BLaER1 treated with 17β-estradiol and CSF1 and Interleukin-3, amounts not matched to agents 10 nM and 100 nM (cell line): ENCODE results near the gene TP53I11.

Source experiments
- H3K27ac ChIP-seq, 11 experiments: shearing (Covaris generic); formaldehyde crosslinking; 2 replicates each; pipeline ENCODE4 v1.8.1; 2022
- H3K27me3 ChIP-seq, 11 experiments: shearing (Covaris generic); formaldehyde crosslinking; 2 replicates each; pipeline ENCODE4 v1.8.1; 2022
- H3K36me3 ChIP-seq, 11 experiments: shearing (Covaris generic); formaldehyde crosslinking; 2 replicates each; pipeline ENCODE4 v1.8.1; 2022
- H3K4me1 ChIP-seq, 10 experiments: shearing (Covaris generic); formaldehyde crosslinking; 2 replicates each; pipeline ENCODE4 v1.8.1; 2022
- H3K4me2 ChIP-seq, 11 experiments: shearing (Covaris generic); formaldehyde crosslinking; 2 replicates each; pipeline ENCODE4 v1.8.1; 2022
- H3K4me3 ChIP-seq, 10 experiments: shearing (Covaris generic); formaldehyde crosslinking; 2 replicates each; pipeline ENCODE4 v1.8.1; 2022
- H3K9ac ChIP-seq, 11 experiments: shearing (Covaris generic); formaldehyde crosslinking; 2 replicates each; pipeline ENCODE4 v1.8.1; 2022
- H3K9me3 ChIP-seq, 11 experiments: shearing (Covaris generic); formaldehyde crosslinking; replicated peaks in 1 of 11; 2 replicates each; pipeline ENCODE4 v1.8.1; 2022
- H4K20me1 ChIP-seq, 11 experiments: shearing (Covaris generic); formaldehyde crosslinking; 2 replicates each; pipeline ENCODE4 v1.8.1; 2022
- Cebpa-rat ChIP-seq, 11 experiments: shearing (Covaris generic); IDR thresholded peaks; 2 replicates each; pipeline ENCODE4 v1.8.1; 2022

The TP53I11 gene

GRCh38 chr11:44964526-44965209 lies 14.0 kb upstream of the TP53I11 start:
- peak overlapping the region in 4 of 11 experiments; percentile 17 to 46 (median 32); a peak in 4 of 22 replicates for H3K27ac ChIP-seq
- peaks cover 26 to 60% (median 47%) of the 10 kb centered on the region in 10 experiments for H3K4me1 ChIP-seq
- H3K9ac ChIP-seq: peak overlapping the region in 2 of 11 experiments; percentile 2 to 4; a peak in 1 of 22 replicates
- peak overlapping the region; percentile 3 to 83 (median 72); a peak in 20 of 22 replicates for H3K4me2 ChIP-seq
- no peak overlapping the region for H3K4me3 ChIP-seq
- no peaks in the 10 kb centered on the region for H3K36me3 ChIP-seq
- TF ChIP-seq Cebpa-rat (IDR thresholded peaks at IDR 0.05): no peak
- no peaks in the 10 kb centered on the region for H3K27me3 ChIP-seq
- no peaks in the 10 kb centered on the region for H3K9me3 ChIP-seq
- H4K20me1 ChIP-seq: no peaks in the 10 kb centered on the region

- H3K4me2 ChIP-seq: peak overlapping the region in 10 of 11 experiments; percentile 3 to 83 (median 74); a peak in 19 of 22 replicates
- no peak overlapping the region for H3K4me3 ChIP-seq
- H3K27ac ChIP-seq: peak overlapping the region in 4 of 11 experiments; percentile 38 to 58 (median 47); a peak in 6 of 22 replicates
- no peaks in the 10 kb centered on the region for H3K36me3 ChIP-seq
- no peaks in the 10 kb centered on the region for H3K27me3 ChIP-seq
- no peaks in the 10 kb centered on the region for H4K20me1 ChIP-seq
- H3K4me1 ChIP-seq: peaks cover 28 to 61% (median 51%) of the 10 kb centered on the region in 10 experiments
- H3K9me3 ChIP-seq: no peaks in the 10 kb centered on the region
- peak overlapping the region in 4 of 11 experiments; percentile 4 to 21 (median 14); a peak in 2 of 22 replicates for H3K9ac ChIP-seq
- TF ChIP-seq Cebpa-rat (IDR thresholded peaks at IDR 0.05): no peak
Measured at GRCh38 chr11:44963948-44964347, 13.3 kb upstream of the TP53I11 start.

GRCh38 chr11:44963136-44963535 lies 12.5 kb upstream of the TP53I11 start:
- Histone ChIP-seq H3K9me3 (no peaks in the 10 kb centered on the region), H3K4me3 (no peak overlapping the region), H3K4me2 (peak overlapping the region; percentile 2 to 83 (median 72); a peak in 19 of 22 replicates), H3K4me1 (peaks cover 28 to 69% (median 60%) of the 10 kb centered on the region in 10 experiments), H3K27ac (peak overlapping the region in 4 of 11 experiments; percentile 24 to 58 (median 40); a peak in 5 of 22 replicates), H3K9ac (peak overlapping the region in 5 of 11 experiments; percentile 16 to 51 (median 37); a peak in 5 of 22 replicates), H3K36me3 (no peaks in the 10 kb centered on the region), H3K27me3 (no peaks in the 10 kb centered on the region), H4K20me1 (no peaks in the 10 kb centered on the region)
- TF ChIP-seq Cebpa-rat (IDR thresholded peaks at IDR 0.05): no peak

- TF ChIP-seq Cebpa-rat (IDR thresholded peaks at IDR 0.05): no peak
- Histone ChIP-seq H3K27me3 (no peaks in the 10 kb centered on the region), H3K27ac (peak overlapping the region in 1 of 11 experiments; percentile 58; a peak in 2 of 22 replicates), H3K4me1 (peaks cover 29 to 76% (median 66%) of the 10 kb centered on the region in 10 experiments), H3K9me3 (no peaks in the 10 kb centered on the region), H3K36me3 (no peaks in the 10 kb centered on the region), H3K9ac (0 out of 22 replicates have a peak overlapping the region, but pooled peaks of 1 of the 11 experiments have one; percentile 25), H4K20me1 (no peaks in the 10 kb centered on the region), H3K4me3 (no peak overlapping the region), H3K4me2 (peak overlapping the region in 9 of 11 experiments; percentile 44 to 83 (median 77); a peak in 15 of 22 replicates)
Measured at GRCh38 chr11:44962464-44962863, 11.8 kb upstream of the TP53I11 start.

- no peak overlapping the region for H3K4me3 ChIP-seq
- peaks cover 50 to 97% (median 88%) of the 10 kb centered on the region in 10 experiments for H3K4me1 ChIP-seq
Measured at GRCh38 chr11:44960200-44960845, 9.6 kb upstream of the TP53I11 start.

GRCh38 chr11:44959064-44959463 lies 8.4 kb upstream of the TP53I11 start:
- H3K27me3 ChIP-seq: no peaks in the 10 kb centered on the region
- no peaks in the 10 kb centered on the region for H3K36me3 ChIP-seq
- no peak overlapping the region for H3K4me3 ChIP-seq
- peaks cover 57 to 96% (median 88%) of the 10 kb centered on the region in 10 experiments for H3K4me1 ChIP-seq
- peak overlapping the region in 6 of 11 experiments; percentile 40 to 99 (median 98); a peak in 10 of 22 replicates for H3K27ac ChIP-seq
- no peak overlapping the region; a peak in 1 of 22 replicates for H3K9ac ChIP-seq
- peak overlapping the region in 9 of 11 experiments; percentile 64 to 98 (median 83); a peak in 17 of 22 replicates for H3K4me2 ChIP-seq
- TF ChIP-seq Cebpa-rat (IDR thresholded peaks at IDR 0.05): no peak
- no peaks in the 10 kb centered on the region for H4K20me1 ChIP-seq
- H3K9me3 ChIP-seq: no peaks in the 10 kb centered on the region

More at GRCh38 chr11:44960200-44960845, 9.6 kb upstream of the TP53I11 start:
- Histone ChIP-seq H3K9me3 (no peaks in the 10 kb centered on the region), H4K20me1 (no peaks in the 10 kb centered on the region), H3K9ac (peak overlapping the region in 6 of 11 experiments; percentile 8 to 50 (median 40); a peak in 6 of 22 replicates), H3K4me2 (peak overlapping the region; percentile 58 to 98 (median 83)), H3K27me3 (no peaks in the 10 kb centered on the region), H3K27ac (peak overlapping the region in 8 of 11 experiments; percentile 23 to 99 (median 58); a peak in 16 of 22 replicates), H3K36me3 (no peaks in the 10 kb centered on the region)
- TF ChIP-seq Cebpa-rat (IDR thresholded peaks at IDR 0.05): no peak

GRCh38 chr11:44957776-44958564 lies 7.3 kb upstream of the TP53I11 start:
- no peaks in the 10 kb centered on the region for H3K36me3 ChIP-seq
- no peaks in the 10 kb centered on the region for H3K27me3 ChIP-seq
- no peaks in the 10 kb centered on the region for H4K20me1 ChIP-seq
- TF ChIP-seq Cebpa-rat (IDR thresholded peaks at IDR 0.05): no peak
- H3K9me3 ChIP-seq: no peaks in the 10 kb centered on the region
- H3K9ac ChIP-seq: peak overlapping the region in 3 of 11 experiments; percentile 34 to 100 (median 99); a peak in 1 of 22 replicates
- peak overlapping the region in 9 of 11 experiments; percentile 81 to 99 (median 98); a peak in 15 of 22 replicates for H3K27ac ChIP-seq
- H3K4me1 ChIP-seq: peaks cover 57 to 96% (median 88%) of the 10 kb centered on the region in 10 experiments
- H3K4me2 ChIP-seq: peak overlapping the region in 9 of 11 experiments; percentile 49 to 98 (median 89); a peak in 17 of 22 replicates
- no peak overlapping the region for H3K4me3 ChIP-seq

- no peak for TF ChIP-seq Cebpa-rat (IDR thresholded peaks at IDR 0.05)
- Histone ChIP-seq H3K4me3 (no peak overlapping the region), H3K27me3 (no peaks in the 10 kb centered on the region), H4K20me1 (no peaks in the 10 kb centered on the region), H3K4me1 (peaks cover 64 to 96% (median 91%) of the 10 kb centered on the region in 10 experiments), H3K36me3 (no peaks in the 10 kb centered on the region), H3K27ac (peak overlapping the region in 9 of 11 experiments; percentile 81 to 99 (median 98); a peak in 18 of 22 replicates), H3K9ac (peak overlapping the region in 7 of 11 experiments; percentile 15 to 100 (median 86); a peak in 11 of 22 replicates), H3K9me3 (no peaks in the 10 kb centered on the region), H3K4me2 (peak overlapping the region; percentile 75 to 98 (median 89); a peak in 21 of 22 replicates)
Measured at GRCh38 chr11:44957040-44957515, 6.4 kb upstream of the TP53I11 start.
